ENCODE data around the gene SCOC.
A peak's percentile ranks its signal among the peaks of the same experiment; 100 is the strongest.

The SCOC gene

GRCh38 chr4:140373328-140374129, at the start of gene SCOC:
TSS of gene SCOC (plus strand) at chr4:140373646. CDS start at chr4:140379171, 5,525 bp downstream.
- peak; percentile 98 for DNase-seq (ENCODE audit: low spot score)

- no peak for DNase-seq (ENCODE audit: low spot score)
Measured at GRCh38 chr4:140326395-140326993, 47.0 kb upstream of the SCOC start.

- no peak for DNase-seq (ENCODE audit: low spot score)
Measured at GRCh38 chr4:140330311-140330900, 43.0 kb upstream of the SCOC start.

GRCh38 chr4:140331245-140331644, 42.2 kb upstream of the SCOC start:
- DNase-seq (ENCODE audit: low spot score): no peak

GRCh38 chr4:140331876-140332275, 41.6 kb upstream of the SCOC start:
- DNase-seq (ENCODE audit: low spot score): no peak

GRCh38 chr4:140332734-140333133, 40.7 kb upstream of the SCOC start:
- DNase-seq (ENCODE audit: low spot score): no peak

- DNase-seq (ENCODE audit: low spot score): no peak
Measured at GRCh38 chr4:140333523-140333922, 39.9 kb upstream of the SCOC start.

- DNase-seq (ENCODE audit: low spot score): no peak
Measured at GRCh38 chr4:140335076-140335475, 38.4 kb upstream of the SCOC start.

- no peak for DNase-seq (ENCODE audit: low spot score)
Measured at GRCh38 chr4:140336730-140337129, 36.7 kb upstream of the SCOC start.

- DNase-seq (ENCODE audit: low spot score): no peak
Measured at GRCh38 chr4:140342620-140343019, 30.8 kb upstream of the SCOC start.

GRCh38 chr4:140343303-140343702, 30.1 kb upstream of the SCOC start:
- DNase-seq (ENCODE audit: low spot score): no peak

- DNase-seq (ENCODE audit: low spot score): no peak
Measured at GRCh38 chr4:140344101-140344500, 29.3 kb upstream of the SCOC start.

- DNase-seq (ENCODE audit: low spot score): no peak
Measured at GRCh38 chr4:140344621-140345020, 28.8 kb upstream of the SCOC start.

- DNase-seq (ENCODE audit: low spot score): no peak
Measured at GRCh38 chr4:140346136-140346535, 27.3 kb upstream of the SCOC start.

- DNase-seq (ENCODE audit: low spot score): no peak
Measured at GRCh38 chr4:140349816-140350215, 23.6 kb upstream of the SCOC start.

- DNase-seq (ENCODE audit: low spot score): no peak
Measured at GRCh38 chr4:140351093-140352075, 22.1 kb upstream of the SCOC start.

- no peak for DNase-seq (ENCODE audit: low spot score)
Measured at GRCh38 chr4:140353786-140354185, 19.7 kb upstream of the SCOC start.

GRCh38 chr4:140355288-140355687, 18.2 kb upstream of the SCOC start:
- no peak for DNase-seq (ENCODE audit: low spot score)

GRCh38 chr4:140357868-140358267, 15.6 kb upstream of the SCOC start:
- no peak for DNase-seq (ENCODE audit: low spot score)

GRCh38 chr4:140358281-140358680, 15.2 kb upstream of the SCOC start:
- no peak for DNase-seq (ENCODE audit: low spot score)

- peak; percentile 80 for DNase-seq (ENCODE audit: low spot score)
Measured at GRCh38 chr4:140359562-140360427, 13.7 kb upstream of the SCOC start.

Data from activated CD4-positive, alpha-beta T cell treated with anti-CD3 and anti-CD28 coated beads, Interleukin-2, Interleukin-4, amounts not matched to agents 100 ng/mL and 50 ng/mL, durations not matched to agents 16 hours and 8 hours (primary cell).